SK-MEL-5 (cell line): ENCODE data around the gene WBP1. TPM values are rescaled to one million over a fixed set of nuclear protein-coding genes. Genes with fewer than 3 reads are reported as not detected.

Source experiments
- DNase-seq: peaks from one replicate; pipeline ENCODE4 v3.0.0-alpha.2; 2016; ENCODE audit warnings: low read depth, low spot score
- in situ Hi-C: cut with HindIII; loops from 2 replicates; pipeline ENCODE4 v1.10.0; 2016; ENCODE audit warnings: low sequenced_read_pairs, high pct_unique_total_duplicates, low pct_unique_long_range_greater_than_20kb
- total RNA-seq: library from RNA; depleted of rRNA; stranded (reverse); fragments of >200 nt; shearing (Covaris generic); gene quantifications from 2 replicates; pipeline ENCODE4 v1.2.3, GENCODE V29; 2014; rRNA removed

The WBP1 gene
- total RNA-seq, 1 experiment from 2014 or later, result 45.9 TPM

- peak; percentile 99 for DNase-seq
- in situ Hi-C loops, result no loop called here
Observed at GRCh38 chr2:74507145-74507925, 49.1 kb downstream of the WBP1 start, which contains the start of gene PCGF1. Gene PCGF1, minus strand, starts transcription at chr2:74507695. Its CDS starts 27 bp downstream, at chr2:74507668.

GRCh38 chr2:74507926-74508520, 49.8 kb downstream of the WBP1 start:
- in situ Hi-C loops, result no loop called here
- DNase-seq, result peak; percentile 58

DNA sequence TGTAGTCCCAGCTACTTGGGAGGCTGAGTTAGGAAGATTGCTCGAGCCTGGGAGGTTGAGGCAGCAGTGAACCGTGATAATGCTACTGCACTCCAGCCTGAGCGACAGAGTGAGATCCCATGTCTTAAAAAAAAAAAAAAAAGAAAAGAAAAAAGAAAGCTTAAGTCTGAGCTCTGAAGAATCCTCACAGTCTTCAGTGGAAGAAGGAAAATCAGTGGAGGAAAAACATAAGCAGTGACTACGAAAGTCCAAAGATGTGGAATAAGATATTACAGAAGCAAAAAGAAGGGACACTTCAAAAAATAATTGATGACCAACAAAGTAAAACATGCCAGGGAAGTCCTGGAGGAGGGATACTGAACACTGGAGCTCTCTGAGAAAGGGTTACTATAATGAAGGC, 52.0 kb downstream of the WBP1 start:
- in situ Hi-C loops, result no loop called here
- no peak for DNase-seq

Other genes with a start within 250 kb of the WBP1 start
- 0.29 and 0.63 TPM in 2 replicates for gene SLC4A5, start 115.0 kb upstream of the WBP1 start, total RNA-seq
- 136 and 139 TPM in 2 replicates for gene DCTN1, start 78.1 kb upstream of the WBP1 start, total RNA-seq
- 0.53 and 0.85 TPM in 2 replicates for gene C2orf81, start 36.8 kb upstream of the WBP1 start, total RNA-seq
- gene WDR54, start 36.7 kb upstream of the WBP1 start, total RNA-seq, result 26.9 and 27.7 TPM in 2 replicates
- 56.1 and 59.5 TPM in 2 replicates for gene RTKN, start 16.5 kb upstream of the WBP1 start, total RNA-seq
- 21.6 and 23.6 TPM in 2 replicates for gene INO80B, start 3.4 kb upstream of the WBP1 start, total RNA-seq
- 68.8 and 73.1 TPM in 2 replicates for gene MOGS, start 6.9 kb downstream of the WBP1 start, total RNA-seq
- gene MRPL53, start 14.2 kb downstream of the WBP1 start, total RNA-seq, result 55.9 and 66.3 TPM in 2 replicates
- gene CCDC142, start 24.6 kb downstream of the WBP1 start, total RNA-seq, result 10.9 and 13.9 TPM in 2 replicates
- 16.5 and 17.6 TPM in 2 replicates for gene TTC31, start 24.6 kb downstream of the WBP1 start, total RNA-seq
- 7.7 and 14.9 TPM in 2 replicates for gene LBX2, start 41.2 kb downstream of the WBP1 start, total RNA-seq
- 72.8 and 72.9 TPM in 2 replicates for gene PCGF1, start 49.3 kb downstream of the WBP1 start, total RNA-seq
- 0.16 and 0.55 TPM in 2 replicates for gene TLX2, start 56.0 kb downstream of the WBP1 start, total RNA-seq
- gene DQX1, start 67.8 kb downstream of the WBP1 start, total RNA-seq, result 0.16 and 0.21 TPM in 2 replicates
- gene AUP1, start 71.3 kb downstream of the WBP1 start, total RNA-seq, result 366 and 433 TPM in 2 replicates
- 99.6 and 106 TPM in 2 replicates for gene HTRA2, start 71.5 kb downstream of the WBP1 start, total RNA-seq
- 29.6 and 30.4 TPM in 2 replicates for gene LOXL3, start 95.5 kb downstream of the WBP1 start, total RNA-seq
- gene DOK1, start 96.3 kb downstream of the WBP1 start, total RNA-seq, result 3.5 and 3.9 TPM in 2 replicates
- 0.08 and 0.21 TPM in 2 replicates for gene M1AP, start 189.9 kb downstream of the WBP1 start, total RNA-seq
- gene SEMA4F, start 195.8 kb downstream of the WBP1 start, total RNA-seq, result 15.1 and 16.3 TPM in 2 replicates